ENCODE results near the gene GRK1. TPM values are rescaled to one million over a fixed set of nuclear protein-coding genes. Genes with fewer than 3 reads are reported as not detected.

Gene GRK1
- total RNA-seq, 1 donor from 2014 or later = 0.06 TPM

DNA sequence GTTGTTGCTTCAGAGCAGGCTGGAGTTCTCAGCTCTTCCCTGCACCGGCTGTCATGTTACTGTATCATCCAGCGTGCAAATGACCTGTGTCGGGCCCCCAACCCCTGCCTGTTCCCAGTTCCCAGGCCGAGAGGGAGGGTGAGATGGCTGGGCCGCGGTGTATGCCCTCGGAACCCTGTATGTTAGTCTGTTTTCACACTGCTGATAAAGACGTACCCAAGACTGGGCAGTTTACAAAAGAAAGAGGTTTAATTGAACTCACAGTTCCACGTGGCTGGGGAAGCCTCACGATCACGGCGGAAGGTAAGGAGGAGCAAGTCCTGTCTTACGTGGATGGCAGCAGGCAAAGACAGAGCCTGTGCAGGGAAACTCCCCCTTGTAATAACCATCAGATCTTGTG, 102.9 kb downstream of the GRK1 start:
- no peak overlapping the region for H3K4me3 ChIP-seq (ENCODE audit: low read depth, low read length)
- TF ChIP-seq CTCF (conservative IDR thresholded peaks at IDR 0.05; ENCODE audit: low read depth, low read length) = no peak
- DNase-seq (ENCODE audit: low read depth) = no peak

DNA sequence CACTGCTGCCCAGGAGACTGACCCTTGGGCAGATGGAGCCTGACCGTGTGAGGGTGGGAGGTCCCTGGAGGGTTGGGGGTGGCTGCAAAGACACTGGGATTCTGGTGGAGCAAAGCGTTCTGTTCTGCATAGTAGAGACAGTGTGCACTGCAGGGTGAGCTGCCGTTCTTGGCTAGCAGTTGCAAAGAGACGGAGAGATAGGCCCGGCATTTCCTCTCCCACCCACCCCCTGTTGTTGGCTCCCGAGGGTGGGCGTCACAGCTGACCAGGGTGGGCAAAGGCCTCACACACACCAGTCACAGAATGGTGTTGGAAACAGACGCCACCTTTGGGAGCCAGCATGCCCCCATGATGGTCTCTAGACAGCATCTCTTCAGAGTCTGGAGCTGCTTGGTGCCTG, 103.4 kb downstream of the GRK1 start:
- H3K4me3 ChIP-seq (ENCODE audit: low read depth, low read length) = no peak overlapping the region
- TF ChIP-seq CTCF (conservative IDR thresholded peaks at IDR 0.05; ENCODE audit: low read depth, low read length) = no peak
- DNase-seq (ENCODE audit: low read depth) = no peak

DNA sequence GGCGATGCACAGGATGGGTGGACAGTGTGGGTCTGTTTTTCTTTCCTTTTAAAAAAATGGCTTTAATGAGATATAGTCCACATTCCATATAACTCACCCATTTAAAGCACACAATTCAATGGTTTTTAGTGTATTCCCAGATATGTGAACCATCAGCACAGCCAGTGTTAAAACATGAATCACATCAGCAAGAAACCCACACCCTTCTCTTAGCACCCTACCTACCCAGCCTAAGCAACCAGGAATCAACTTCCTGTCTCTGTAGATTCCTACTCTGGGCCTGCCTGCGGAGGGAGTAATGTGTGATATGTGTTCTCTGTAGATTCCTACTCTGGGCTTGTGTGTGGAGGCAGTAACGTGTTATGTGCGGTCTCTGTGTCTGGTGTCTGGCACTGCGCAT, 103.9 kb downstream of the GRK1 start:
- no peak overlapping the region for H3K4me3 ChIP-seq (ENCODE audit: low read depth, low read length)
- no peak for TF ChIP-seq CTCF (conservative IDR thresholded peaks at IDR 0.05; ENCODE audit: low read depth, low read length)
- no peak for DNase-seq (ENCODE audit: low read depth)

- TF ChIP-seq CTCF (conservative IDR thresholded peaks at IDR 0.05; ENCODE audit: low read depth, low read length) = no peak
- no peak overlapping the region for H3K4me3 ChIP-seq (ENCODE audit: low read depth, low read length)
- DNase-seq (ENCODE audit: low read depth) = no peak
Observed at GRCh38 chr13:113771709-113772331, 104.8 kb downstream of the GRK1 start.

DNA sequence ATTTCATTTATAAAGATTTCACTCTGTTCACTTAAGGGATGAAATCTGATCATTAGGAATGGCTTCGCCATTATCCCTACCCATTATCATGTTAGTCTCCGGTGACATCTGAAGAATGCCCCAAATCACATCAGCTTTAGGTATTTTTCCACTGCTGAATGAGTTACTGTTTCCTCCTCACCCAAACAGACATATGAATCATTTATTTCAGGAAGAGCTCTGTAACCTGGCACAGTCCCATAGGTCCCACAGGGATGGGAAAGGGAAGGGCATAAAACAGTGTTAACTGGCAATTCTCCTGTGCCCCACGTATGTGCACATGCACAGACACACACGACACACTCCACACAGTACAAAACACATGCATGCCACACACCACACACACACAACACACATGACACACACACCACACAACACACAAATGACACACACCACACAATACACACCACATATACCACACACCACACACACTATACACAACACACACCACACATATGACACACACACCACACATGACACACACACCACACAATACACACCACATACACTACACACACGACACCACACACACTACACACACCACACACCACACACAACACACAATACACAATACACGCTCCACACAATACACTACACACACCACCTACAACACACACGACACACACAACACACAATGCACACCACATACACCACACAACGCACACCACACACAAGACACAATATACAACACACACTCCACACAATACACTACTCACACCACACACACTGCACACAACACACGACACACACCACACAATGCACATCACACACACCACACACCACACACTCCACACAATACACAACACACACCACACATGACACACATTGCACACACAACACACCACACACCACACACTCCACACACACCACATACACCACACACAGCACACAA, 107.4 kb downstream of the GRK1 start:
- no peak for DNase-seq (ENCODE audit: low read depth)
- H3K4me3 ChIP-seq (ENCODE audit: low read depth, low read length) = no peak overlapping the region
- TF ChIP-seq CTCF (conservative IDR thresholded peaks at IDR 0.05; ENCODE audit: low read depth, low read length) = no peak

GRCh38 chr13:113775451-113776145, 108.6 kb downstream of the GRK1 start:
- DNase-seq (ENCODE audit: low read depth) = no peak

More at GRCh38 chr13:113775451-113776145, 108.6 kb downstream of the GRK1 start:
- no peak for TF ChIP-seq CTCF (conservative IDR thresholded peaks at IDR 0.05; ENCODE audit: low read depth, low read length)
- H3K4me3 ChIP-seq (ENCODE audit: low read depth, low read length) = no peak overlapping the region
